ENCODE measurements around the gene ARHGAP25. TPM values are rescaled to one million over a fixed set of nuclear protein-coding genes. Genes with fewer than 3 reads are reported as not detected.

Gene ARHGAP25
- total and polyA plus RNA-seq, 4 donors: 3.5 to 7.0 (median 5.3) TPM

GRCh38 chr2:68854476-68854875 is 119.9 kb downstream of the ARHGAP25 start:
- H3K27ac ChIP-seq (ENCODE audit: low read depth in 1 of 2, low read length in 2 of 2): no peak overlapping the region
- no peak for DNase-seq (ENCODE audit: low spot score)
- no peaks in the 10 kb centered on the region for H3K4me1 ChIP-seq (ENCODE audit: control insufficient read depth in 4 of 4, insufficient read depth in 4 of 4, low read length in 3 of 4)
- H3K4me3 ChIP-seq (ENCODE audit: low read depth in 1 of 3, low read length in 3 of 3): no peak overlapping the region
- H3K36me3 ChIP-seq (ENCODE audit: control insufficient read depth in 4 of 4, insufficient read depth in 3 of 4, low read depth in 1 of 4, low read length in 3 of 4): no peaks in the 10 kb centered on the region
- no peaks in the 10 kb centered on the region for H3K9me3 ChIP-seq (ENCODE audit: control insufficient read depth in 4 of 4, low read length in 3 of 4)
- H3K27me3 ChIP-seq (ENCODE audit: control insufficient read depth in 4 of 4, insufficient read depth in 4 of 4, low read length in 3 of 4): no peaks in the 10 kb centered on the region
- no peak for TF ChIP-seq ZBTB33 (IDR thresholded peaks at IDR 0.05)
- TF ChIP-seq NR2F2 (IDR thresholded peaks at IDR 0.05): no peak
- no peak for TF ChIP-seq HNF4G (IDR thresholded peaks at IDR 0.05)
- TF ChIP-seq JUND (IDR thresholded peaks at IDR 0.05): no peak
- no peak for TF ChIP-seq EGR1 (IDR thresholded peaks at IDR 0.05; ENCODE audit: low read depth in 2 of 2)
- no peak for TF ChIP-seq GABPA (IDR thresholded peaks at IDR 0.05 in 1 of 2, conservative IDR thresholded peaks at IDR 0.05 in 1 of 2)
- no peak for TF ChIP-seq SP1 (IDR thresholded peaks at IDR 0.05)
- TF ChIP-seq FOXA1 (IDR thresholded peaks at IDR 0.05): no peak
- TF ChIP-seq TAF1 (conservative IDR thresholded peaks at IDR 0.05): no peak
- TF ChIP-seq YY1 (IDR thresholded peaks at IDR 0.05): no peak
- no peak for TF ChIP-seq HNF4A (conservative IDR thresholded peaks at IDR 0.05)
- no peak for TF ChIP-seq RXRA (IDR thresholded peaks at IDR 0.05)
- TF ChIP-seq CTCF (IDR thresholded peaks at IDR 0.05; ENCODE audit: low read depth, low read length, missing input control): no peak
- no peak for TF ChIP-seq RAD21 (IDR thresholded peaks at IDR 0.05)
- TF ChIP-seq MAX (IDR thresholded peaks at IDR 0.05): no peak
- TF ChIP-seq ATF3 (IDR thresholded peaks at IDR 0.05): no peak
- no peak for TF ChIP-seq REST (IDR thresholded peaks at IDR 0.05)
- no peak for TF ChIP-seq FOXA2 (IDR thresholded peaks at IDR 0.05)
- H3K9ac ChIP-seq (ENCODE audit: low read depth in 1 of 2, low read length in 2 of 2): no peak overlapping the region
